ENCODE results near the gene ALDH8A1. TPM values are rescaled to one million over a fixed set of nuclear protein-coding genes. Genes with fewer than 3 reads are reported as not detected.

ALDH8A1 gene
- total and polyA plus RNA-seq, 8 donors = 0.12 to 3.3 (median 0.45) TPM; not detected in 5

DNA sequence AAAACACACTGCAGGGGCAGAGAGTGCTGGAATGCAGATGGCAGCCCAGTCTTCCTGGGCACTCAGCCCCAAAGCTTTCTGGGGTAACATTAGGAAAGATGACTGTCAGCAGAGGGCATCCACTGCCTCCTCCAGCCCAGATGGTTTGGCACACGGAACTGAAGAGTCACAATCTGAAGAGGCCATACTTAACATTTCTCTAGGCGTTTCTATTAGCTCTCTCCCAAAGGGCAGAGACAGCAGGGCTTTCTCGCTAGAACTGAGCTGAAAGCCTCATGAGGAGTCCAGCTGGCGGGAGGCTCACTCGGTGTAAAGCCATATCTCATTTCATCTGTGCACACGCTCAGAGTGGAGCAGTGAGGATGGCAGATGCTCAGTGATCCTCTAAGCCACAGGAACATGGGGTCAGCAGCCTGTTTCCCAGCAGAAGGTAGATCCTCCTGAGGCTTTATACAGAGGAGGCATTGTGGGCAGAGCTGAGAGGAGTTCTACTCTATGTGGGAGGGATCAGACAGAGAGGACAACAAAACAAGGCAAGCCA, 28.1 kb downstream of the ALDH8A1 start:
- no peaks in the 10 kb centered on the region for H3K9me3 ChIP-seq
- peaks cover 0 to 11% (median 0%) of the 10 kb centered on the region in 4 donors for H3K36me3 ChIP-seq
- H3K27me3 ChIP-seq = no peaks in the 10 kb centered on the region
- no peak for TF ChIP-seq POLR2A (IDR thresholded peaks at IDR 0.05)
- H3K27ac ChIP-seq = no peak overlapping the region
- intact Hi-C loops (cut with DNase I; ENCODE audit: low total_unique reads) = no loop called here
- H3K4me1 ChIP-seq = no peaks in the 10 kb centered on the region
- DNase-seq = no peak
- H3K4me3 ChIP-seq = no peak overlapping the region
- WGBS, 5 donors = 81 to 90% (median 83%) methylated on average over 6 of the region's 6 CpGs

DNA sequence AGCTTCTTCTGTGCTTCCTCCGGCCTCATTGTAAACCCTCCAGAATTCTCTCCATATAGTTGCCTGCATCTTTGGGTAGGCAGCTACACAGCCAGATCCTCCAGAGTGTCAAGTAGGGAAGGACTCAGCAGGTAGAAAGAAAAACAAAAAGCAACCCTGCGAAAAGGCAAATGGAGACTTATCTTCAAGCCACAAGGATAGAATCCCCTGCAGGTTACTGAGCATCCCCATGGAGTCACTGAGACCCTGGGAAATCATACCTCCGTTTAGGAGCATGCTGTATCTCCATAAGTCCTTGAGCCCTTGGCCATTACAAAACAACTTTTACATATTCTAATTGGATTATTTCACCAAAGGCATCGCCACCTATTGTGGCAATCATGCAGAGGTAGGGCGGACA, 28.6 kb downstream of the ALDH8A1 start:
- intact Hi-C loops (cut with DNase I; ENCODE audit: low total_unique reads) = no loop called here
- no peak for DNase-seq
- H3K4me3 ChIP-seq = no peak overlapping the region
- no peaks in the 10 kb centered on the region for H3K27me3 ChIP-seq
- TF ChIP-seq EP300 (IDR thresholded peaks at IDR 0.05) (no peak), POLR2A (IDR thresholded peaks at IDR 0.05) (no peak), POLR2AphosphoS5 (IDR thresholded peaks at IDR 0.05) (no peak)
- TF ChIP-seq, protein P1, sequence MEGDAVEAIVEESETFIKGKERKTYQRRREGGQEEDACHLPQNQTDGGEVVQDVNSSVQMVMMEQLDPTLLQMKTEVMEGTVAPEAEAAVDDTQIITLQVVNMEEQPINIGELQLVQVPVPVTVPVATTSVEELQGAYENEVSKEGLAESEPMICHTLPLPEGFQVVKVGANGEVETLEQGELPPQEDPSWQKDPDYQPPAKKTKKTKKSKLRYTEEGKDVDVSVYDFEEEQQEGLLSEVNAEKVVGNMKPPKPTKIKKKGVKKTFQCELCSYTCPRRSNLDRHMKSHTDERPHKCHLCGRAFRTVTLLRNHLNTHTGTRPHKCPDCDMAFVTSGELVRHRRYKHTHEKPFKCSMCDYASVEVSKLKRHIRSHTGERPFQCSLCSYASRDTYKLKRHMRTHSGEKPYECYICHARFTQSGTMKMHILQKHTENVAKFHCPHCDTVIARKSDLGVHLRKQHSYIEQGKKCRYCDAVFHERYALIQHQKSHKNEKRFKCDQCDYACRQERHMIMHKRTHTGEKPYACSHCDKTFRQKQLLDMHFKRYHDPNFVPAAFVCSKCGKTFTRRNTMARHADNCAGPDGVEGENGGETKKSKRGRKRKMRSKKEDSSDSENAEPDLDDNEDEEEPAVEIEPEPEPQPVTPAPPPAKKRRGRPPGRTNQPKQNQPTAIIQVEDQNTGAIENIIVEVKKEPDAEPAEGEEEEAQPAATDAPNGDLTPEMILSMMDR (IDR thresholded peaks at IDR 0.05) = no peak
- H3K27ac ChIP-seq = no peak overlapping the region
- no peaks in the 10 kb centered on the region for H3K9me3 ChIP-seq
- peaks cover 0 to 11% (median 0%) of the 10 kb centered on the region in 4 donors for H3K36me3 ChIP-seq
- H3K4me1 ChIP-seq = no peaks in the 10 kb centered on the region
- WGBS, 5 donors = 84 to 88% (median 87%) methylated on average over 5 of the region's 5 CpGs

DNA sequence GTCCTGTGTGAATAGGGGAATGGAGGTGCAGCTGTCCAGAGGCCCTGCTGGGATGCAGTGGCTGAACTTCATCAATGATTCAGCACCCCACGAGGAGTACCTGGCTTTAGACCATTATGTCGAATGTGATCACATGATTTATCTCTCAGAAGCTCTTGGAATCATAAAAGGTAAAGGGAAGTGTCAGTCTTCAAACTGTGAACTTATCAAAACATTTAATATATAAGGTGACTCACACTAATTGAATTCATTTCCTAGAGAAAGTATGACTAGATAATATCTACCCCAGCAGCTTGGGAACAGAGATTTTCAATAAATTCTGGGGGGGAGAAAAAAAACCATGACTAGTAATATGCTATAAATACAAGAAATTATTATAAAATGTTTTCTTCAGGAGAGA, 29.5 kb downstream of the ALDH8A1 start:
- H3K27me3 ChIP-seq = no peaks in the 10 kb centered on the region
- H3K36me3 ChIP-seq = peaks cover 0 to 11% (median 0%) of the 10 kb centered on the region in 4 donors
- no peaks in the 10 kb centered on the region for H3K9me3 ChIP-seq
- no peak overlapping the region for H3K27ac ChIP-seq
- no peak overlapping the region for H3K4me3 ChIP-seq
- 68 to 76% (median 69%) methylated on average over 2 of the region's 2 CpGs for WGBS, 5 donors
- intact Hi-C loops (cut with DNase I; ENCODE audit: low total_unique reads) = no loop called here
- TF ChIP-seq, protein P1 (IDR thresholded peaks at IDR 0.05) = no peak
- TF ChIP-seq POLR2A (IDR thresholded peaks at IDR 0.05) (no peak), POLR2AphosphoS5 (IDR thresholded peaks at IDR 0.05) (no peak), EP300 (IDR thresholded peaks at IDR 0.05) (no peak)
- DNase-seq = no peak
- no peaks in the 10 kb centered on the region for H3K4me1 ChIP-seq

DNA sequence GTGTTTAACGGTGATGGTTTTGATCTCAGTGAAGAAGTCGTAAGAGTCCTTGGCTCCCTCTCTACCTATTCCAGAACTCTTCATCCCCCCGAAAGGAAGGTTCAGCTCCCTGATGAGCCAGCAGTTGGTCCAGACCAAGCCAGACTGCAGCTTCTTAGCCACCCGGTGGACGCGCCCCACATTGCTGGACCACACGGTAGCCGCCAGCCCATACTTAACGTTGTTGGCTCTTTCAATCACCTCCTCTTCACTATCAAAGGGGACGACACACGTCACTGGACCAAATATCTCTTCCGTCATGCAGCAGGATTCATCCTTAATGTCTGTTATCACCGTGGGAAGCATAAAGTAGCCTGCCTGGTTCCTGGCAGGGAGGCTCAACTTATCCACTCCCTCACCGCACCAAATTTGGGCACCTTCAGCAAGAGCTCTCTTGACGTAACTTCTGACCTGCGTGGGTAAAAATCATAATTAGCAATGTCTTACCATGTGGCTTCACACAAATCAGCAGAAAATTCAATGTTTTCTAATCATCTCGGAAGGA, 31.4 kb downstream of the ALDH8A1 start:
- H3K27ac ChIP-seq = no peak overlapping the region
- 89 to 93% (median 90%) methylated on average over 17 of the region's 17 CpGs for WGBS, 5 donors

More for the DNA sequence above, 31.4 kb downstream of the ALDH8A1 start:
- no peak for TF ChIP-seq POLR2A (IDR thresholded peaks at IDR 0.05)
- TF ChIP-seq, protein P1 (IDR thresholded peaks at IDR 0.05) = no peak
- no peak for TF ChIP-seq EP300 (IDR thresholded peaks at IDR 0.05)
- Histone ChIP-seq H3K9me3 (no peaks in the 10 kb centered on the region), H3K36me3 (peaks cover 0 to 11% (median 0%) of the 10 kb centered on the region in 4 donors), H3K4me3 (no peak overlapping the region), H3K27me3 (no peaks in the 10 kb centered on the region), H3K4me1 (no peaks in the 10 kb centered on the region)
- intact Hi-C loops (cut with DNase I; ENCODE audit: low total_unique reads) = no loop called here
- no peak for DNase-seq

Data from stomach (tissue), 9 donors.